RWPE2 (cell line): ENCODE results near the gene ASIC1.

Source experiments
- ATAC-seq: fragments of 200-7000 bp; cut with Tn5 transposase; 3 replicates; pipeline ENCODE4 v1.9.1; 2021; ENCODE audit warnings: low read depth
- DNase-seq: peaks from one replicate; pipeline ENCODE4 v3.0.0-alpha.2; 2020; ENCODE audit warnings: low spot score
- H3K27ac ChIP-seq: fragments of 450-650 bp; 2 replicates; pipeline ENCODE4 v1.5.1; 2017; ENCODE audit warnings: mild to moderate bottlenecking; ENCODE audit not compliant: poor library complexity, severe bottlenecking
- H3K27me3 ChIP-seq: fragments of 250-450 bp; sonication (Bioruptor Pico); 2 replicates; pipeline ENCODE4 v1.5.1; 2021; ENCODE audit warnings: mild to moderate bottlenecking, moderate library complexity; ENCODE audit not compliant: insufficient read depth, poor library complexity, severe bottlenecking
- H3K36me3 ChIP-seq: fragments of 250-450 bp; sonication (Bioruptor Pico); 2 replicates; pipeline ENCODE4 v1.5.1; 2020; ENCODE audit warnings: low read depth, mild to moderate bottlenecking, moderate library complexity
- H3K4me1 ChIP-seq: fragments of 250-450 bp; sonication (Bioruptor Pico); 2 replicates; pipeline ENCODE4 v1.5.1; 2021; ENCODE audit warnings: mild to moderate bottlenecking, moderate library complexity; ENCODE audit not compliant: insufficient read depth, poor library complexity, severe bottlenecking
- H3K4me3 ChIP-seq: fragments of 250-450 bp; sonication (Bioruptor Pico); 2 replicates; pipeline ENCODE4 v1.5.1; 2021; ENCODE audit warnings: mild to moderate bottlenecking, moderate library complexity; ENCODE audit not compliant: severe bottlenecking
- H3K9me3 ChIP-seq: fragments of 250-450 bp; sonication (Bioruptor Pico); 2 replicates; pipeline ENCODE4 v1.5.1; 2021; ENCODE audit warnings: mild to moderate bottlenecking, moderate library complexity; ENCODE audit not compliant: severe bottlenecking
- TF ChIP-seq, protein P1 (sequence below): fragments of 450-650 bp; IDR thresholded peaks from one replicate; pipeline ENCODE4 v1.5.1; 2017; ENCODE audit warnings: mild to moderate bottlenecking, moderate library complexity; ENCODE audit not compliant: poor library complexity, severe bottlenecking

ASIC1 gene

DNA sequence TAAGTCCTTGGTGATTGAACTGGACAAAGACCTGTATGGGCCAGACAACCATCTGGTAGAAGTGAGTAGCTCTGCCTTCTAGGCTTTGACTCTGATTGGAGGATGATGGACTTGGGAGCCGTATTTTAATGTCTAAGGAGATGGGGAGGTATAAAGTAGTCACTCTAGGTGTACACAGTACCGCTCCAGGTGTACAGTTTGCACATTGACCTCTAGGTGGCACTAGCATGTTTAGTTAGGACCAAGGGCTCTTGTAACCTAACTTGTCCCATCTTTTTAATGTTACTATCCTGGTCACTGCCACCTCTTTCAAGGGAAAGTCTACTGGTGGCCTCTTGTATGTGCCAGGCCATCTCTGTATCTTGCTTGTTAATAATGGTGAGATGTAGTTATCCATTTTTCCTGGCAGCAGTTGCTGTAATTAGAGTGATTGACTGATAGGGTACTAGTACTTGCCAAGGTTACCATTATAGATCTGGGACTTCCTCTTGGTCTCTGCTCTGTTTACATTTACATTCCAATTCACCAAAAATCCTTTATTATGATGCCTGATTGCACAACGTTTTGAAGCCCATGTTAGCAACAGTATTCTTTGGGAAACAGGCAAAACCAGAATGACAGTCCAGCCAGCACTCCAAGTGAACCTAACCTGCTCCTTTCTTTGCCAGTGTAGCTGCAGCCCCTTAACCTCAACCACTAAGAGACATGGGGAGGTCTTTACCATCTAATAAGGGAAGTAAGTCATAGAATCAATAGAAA, 31.4 kb downstream of the ASIC1 start:
- Histone ChIP-seq H3K4me1 (peaks cover 35% of the 10 kb centered on the region), H3K27me3 (no peaks in the 10 kb centered on the region), H3K9me3 (no peaks in the 10 kb centered on the region), H3K36me3 (peaks cover 68% of the 10 kb centered on the region), H3K27ac (peak overlapping the region; percentile 94), H3K4me3 (no peak overlapping the region)
- TF ChIP-seq, protein P1, sequence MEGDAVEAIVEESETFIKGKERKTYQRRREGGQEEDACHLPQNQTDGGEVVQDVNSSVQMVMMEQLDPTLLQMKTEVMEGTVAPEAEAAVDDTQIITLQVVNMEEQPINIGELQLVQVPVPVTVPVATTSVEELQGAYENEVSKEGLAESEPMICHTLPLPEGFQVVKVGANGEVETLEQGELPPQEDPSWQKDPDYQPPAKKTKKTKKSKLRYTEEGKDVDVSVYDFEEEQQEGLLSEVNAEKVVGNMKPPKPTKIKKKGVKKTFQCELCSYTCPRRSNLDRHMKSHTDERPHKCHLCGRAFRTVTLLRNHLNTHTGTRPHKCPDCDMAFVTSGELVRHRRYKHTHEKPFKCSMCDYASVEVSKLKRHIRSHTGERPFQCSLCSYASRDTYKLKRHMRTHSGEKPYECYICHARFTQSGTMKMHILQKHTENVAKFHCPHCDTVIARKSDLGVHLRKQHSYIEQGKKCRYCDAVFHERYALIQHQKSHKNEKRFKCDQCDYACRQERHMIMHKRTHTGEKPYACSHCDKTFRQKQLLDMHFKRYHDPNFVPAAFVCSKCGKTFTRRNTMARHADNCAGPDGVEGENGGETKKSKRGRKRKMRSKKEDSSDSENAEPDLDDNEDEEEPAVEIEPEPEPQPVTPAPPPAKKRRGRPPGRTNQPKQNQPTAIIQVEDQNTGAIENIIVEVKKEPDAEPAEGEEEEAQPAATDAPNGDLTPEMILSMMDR, result peak; percentile 92
- ATAC-seq (peak; percentile 26), DNase-seq (no peak)

DNA sequence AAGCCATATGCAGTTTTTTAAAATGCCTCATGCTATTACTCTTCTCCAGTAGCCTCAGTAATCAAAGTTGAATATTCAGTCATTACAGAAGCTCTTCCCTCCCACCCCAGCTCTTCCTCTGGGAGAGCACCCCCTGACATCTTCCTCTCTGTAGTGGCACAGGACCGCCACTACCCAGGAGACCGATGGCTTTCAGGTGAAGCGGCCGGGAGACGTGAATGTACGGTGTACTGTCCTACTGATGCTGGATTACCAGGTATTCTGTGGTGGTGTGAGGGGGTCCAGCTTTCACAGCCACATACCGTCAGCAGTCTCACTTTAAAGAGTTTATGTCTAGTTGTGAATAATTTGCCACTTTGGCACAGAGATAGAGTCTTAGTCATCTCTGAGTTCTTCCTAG, 32.3 kb downstream of the ASIC1 start:
- Histone ChIP-seq H3K27ac (peak overlapping the region; percentile 94), H3K4me3 (no peak overlapping the region), H3K27me3 (no peaks in the 10 kb centered on the region), H3K9me3 (no peaks in the 10 kb centered on the region), H3K36me3 (peaks cover 78% of the 10 kb centered on the region), H3K4me1 (peaks cover 35% of the 10 kb centered on the region)
- ATAC-seq (no peak), DNase-seq (no peak)
- TF ChIP-seq, protein P1, result no peak

DNA sequence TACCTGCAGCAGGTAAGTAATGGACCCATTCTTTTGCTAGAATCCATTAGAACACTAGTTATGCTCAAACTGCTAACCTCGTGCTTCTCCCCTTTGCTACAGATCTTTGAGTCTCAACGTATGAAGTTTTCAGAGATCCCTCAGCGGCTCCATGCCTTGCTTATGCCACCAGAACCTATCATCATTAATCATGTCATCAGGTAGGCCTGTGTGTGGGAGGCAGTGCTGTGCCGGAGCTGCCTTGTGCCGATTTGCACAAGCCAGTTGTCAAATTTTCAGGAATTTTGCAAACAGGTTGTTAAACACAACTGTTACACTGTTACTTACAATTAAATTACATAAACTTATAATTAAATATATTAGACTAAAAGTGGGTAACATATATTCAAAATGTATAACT, 33.0 kb downstream of the ASIC1 start:
- H3K27me3 ChIP-seq, result no peaks in the 10 kb centered on the region
- H3K36me3 ChIP-seq, result peaks cover 85% of the 10 kb centered on the region
- DNase-seq (no peak), ATAC-seq (no peak)
- no peak overlapping the region for H3K4me3 ChIP-seq
- H3K27ac ChIP-seq, result no peak overlapping the region
- peaks cover 35% of the 10 kb centered on the region for H3K4me1 ChIP-seq
- H3K9me3 ChIP-seq, result no peaks in the 10 kb centered on the region
- TF ChIP-seq, protein P1, result no peak

DNA sequence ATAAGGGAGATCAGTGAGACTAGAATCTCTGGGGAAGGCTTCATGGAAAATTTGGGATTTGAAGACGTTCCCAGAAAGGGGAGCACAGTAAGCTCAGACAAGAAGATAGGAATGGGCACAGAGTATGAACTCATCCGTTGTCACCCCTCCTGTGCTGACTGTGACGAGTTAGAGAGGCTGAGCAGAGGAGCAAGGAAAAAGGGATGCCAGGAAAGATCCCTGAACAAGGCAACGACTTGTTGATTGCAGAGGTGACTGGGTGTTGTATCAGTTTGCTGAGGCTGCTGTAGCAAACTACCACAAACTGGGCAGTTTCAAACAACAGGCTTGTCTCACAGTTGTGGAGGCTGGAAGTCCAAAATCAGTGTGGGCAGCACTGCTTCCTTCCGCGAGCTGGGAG, 40.6 kb downstream of the ASIC1 start:
- Histone ChIP-seq H3K4me1 (no peaks in the 10 kb centered on the region), H3K4me3 (no peak overlapping the region), H3K9me3 (no peaks in the 10 kb centered on the region), H3K27ac (no peak overlapping the region), H3K27me3 (no peaks in the 10 kb centered on the region), H3K36me3 (peaks cover 82% of the 10 kb centered on the region)
- TF ChIP-seq, protein P1, result no peak
- ATAC-seq, result no peak
- DNase-seq, result no peak

DNA sequence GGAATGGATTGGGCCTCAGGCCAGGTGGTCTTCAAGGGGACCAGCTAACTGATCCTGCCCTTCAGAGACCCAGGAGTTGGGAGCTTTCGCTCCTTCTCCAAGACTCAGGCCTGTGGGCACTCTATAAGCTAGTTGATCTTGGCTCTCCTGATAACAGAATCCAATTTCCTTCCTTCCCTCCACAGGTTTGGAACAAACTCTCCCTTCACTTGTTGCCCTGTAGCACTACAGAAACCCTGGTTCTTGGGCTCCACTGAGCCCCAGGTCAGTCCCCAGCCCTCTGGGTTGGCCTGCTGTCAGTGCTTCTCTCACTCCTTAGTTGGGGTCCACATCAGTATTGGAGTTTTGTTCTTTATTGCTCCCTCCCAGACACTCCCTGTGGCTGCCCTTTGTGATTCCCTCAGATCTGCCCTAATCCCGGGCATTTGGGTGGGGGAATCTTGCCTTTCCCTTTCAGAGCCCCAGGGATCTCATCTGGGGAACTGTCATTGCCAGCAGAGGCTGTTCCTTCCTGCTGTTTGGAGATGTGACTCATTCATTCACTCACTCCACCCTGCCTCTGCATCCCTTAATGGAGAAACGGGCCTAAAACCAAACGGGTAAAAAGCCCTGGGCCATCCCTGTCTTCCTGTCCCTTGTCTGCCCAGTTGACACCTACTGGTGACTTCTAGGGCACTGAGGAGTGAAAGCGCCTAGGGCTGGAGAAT, 42.1 kb downstream of the ASIC1 start:
- Histone ChIP-seq H3K27me3 (no peaks in the 10 kb centered on the region), H3K4me3 (no peak overlapping the region), H3K27ac (peak overlapping the region; percentile 10), H3K36me3 (peaks cover 67% of the 10 kb centered on the region), H3K9me3 (no peaks in the 10 kb centered on the region), H3K4me1 (no peaks in the 10 kb centered on the region)
- DNase-seq (no peak), ATAC-seq (peak; percentile 6; the same call in 1 of the 3 replicates)
- TF ChIP-seq, protein P1, result no peak
